GM12865 (cell line): Measurements from ENCODE around the gene PPP2R5C.

ENCODE experiments used
- DNase-seq: peaks from one replicate; pipeline ENCODE4 v3.0.0; 2010; ENCODE audit warnings: low read depth
- H3K4me3 ChIP-seq: 2 replicates; pipeline ENCODE4 v1.5.1; 2011; ENCODE audit warnings: mild to moderate bottlenecking, low read depth, low read length, control low read depth
- CTCF ChIP-seq: IDR thresholded peaks from 2 replicates; pipeline ENCODE4 v1.5.1; 2011; ENCODE audit warnings: low read length, control low read depth, low read depth, inconsistent platforms; ENCODE audit not compliant: insufficient read depth; ENCODE audit errors: missing control alignments

PPP2R5C gene

GRCh38 chr14:101915871-101916815 is 154.6 kb downstream of the PPP2R5C start:
- no peak for TF ChIP-seq CTCF
- no peak overlapping the region for H3K4me3 ChIP-seq
- no peak for DNase-seq

DNA sequence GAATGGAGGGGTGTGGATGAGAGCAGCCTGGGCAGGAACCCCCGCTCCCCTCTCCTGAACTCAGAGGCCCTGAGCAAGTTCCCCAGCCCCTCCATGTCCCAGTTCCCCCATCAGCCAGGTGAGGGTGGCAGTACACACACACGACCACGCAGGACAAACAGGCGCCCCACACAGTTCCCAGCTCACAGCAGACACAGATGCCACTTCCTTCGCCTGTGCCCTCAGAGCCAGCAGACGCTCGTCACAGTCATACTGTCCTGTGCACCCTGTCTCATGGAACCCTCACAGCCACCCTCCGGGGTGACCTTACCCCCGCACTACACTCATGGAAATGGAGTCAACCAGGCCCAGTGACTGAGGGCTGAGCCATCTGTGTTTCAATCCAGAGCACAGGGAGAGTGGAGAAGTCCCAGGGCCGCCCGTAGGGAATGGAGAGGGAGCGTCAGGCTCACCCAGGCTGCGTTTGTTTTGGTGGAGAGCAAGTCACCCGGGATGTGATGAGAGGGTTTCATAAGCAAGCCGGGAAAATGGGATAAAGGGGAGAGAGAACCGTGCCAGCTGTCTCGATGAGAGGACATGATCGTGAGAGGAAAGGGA is 155.4 kb downstream of the PPP2R5C start:
- DNase-seq: no peak
- H3K4me3 ChIP-seq: no peak overlapping the region
- no peak for TF ChIP-seq CTCF

DNA sequence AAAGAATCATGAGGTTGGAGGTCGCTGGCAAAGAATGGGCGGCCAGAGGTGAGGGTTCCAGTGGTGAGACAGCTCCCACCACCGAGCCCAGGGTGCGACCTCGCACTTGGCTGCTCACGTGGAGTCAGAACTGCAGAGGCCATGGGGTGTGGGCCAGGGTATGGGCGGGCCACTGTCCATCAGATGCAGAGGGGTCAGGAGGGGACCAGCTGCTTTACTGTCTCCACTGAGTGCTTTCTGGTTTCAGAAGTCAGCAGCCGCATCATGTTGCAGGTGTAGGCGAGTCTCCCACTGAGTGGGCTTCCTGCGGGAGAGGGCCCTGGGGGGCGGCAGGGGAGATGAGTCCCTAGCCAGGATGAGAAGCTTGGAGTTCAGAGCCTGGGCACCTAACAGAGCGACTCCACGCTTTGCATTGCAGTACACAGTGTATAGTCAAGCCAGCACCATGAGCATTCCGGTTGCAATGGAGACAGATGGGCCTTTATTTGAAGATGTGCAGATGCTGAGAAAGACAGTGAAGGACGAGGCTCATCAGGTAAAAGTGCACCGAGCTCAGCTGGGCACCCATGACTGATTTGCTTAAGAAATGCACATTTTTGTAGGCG is 156.0 kb downstream of the PPP2R5C start:
- no peak for TF ChIP-seq CTCF
- DNase-seq: no peak
- H3K4me3 ChIP-seq: no peak overlapping the region

- H3K4me3 ChIP-seq: no peak overlapping the region
- no peak for TF ChIP-seq CTCF
- no peak for DNase-seq
Observed at GRCh38 chr14:101918065-101918989, 156.8 kb downstream of the PPP2R5C start.

DNA sequence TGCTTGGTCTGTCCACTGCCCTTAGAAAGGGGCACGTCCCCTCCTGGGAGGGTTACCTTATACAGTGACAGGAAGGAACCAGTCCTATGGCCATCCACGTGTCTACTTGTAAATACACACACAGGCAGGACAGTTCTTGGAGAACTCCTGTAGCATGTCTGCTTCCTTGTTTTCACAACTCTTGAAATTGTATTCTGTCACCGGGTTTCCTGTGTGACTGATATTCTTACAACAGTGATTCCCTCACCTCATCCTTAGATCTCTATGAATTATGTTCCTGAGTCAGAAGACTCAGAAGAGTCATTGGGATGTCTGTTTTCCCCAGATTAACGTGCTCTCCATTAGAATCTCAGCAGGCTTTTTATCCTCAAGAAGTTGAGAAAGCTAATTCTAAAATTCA is 158.8 kb downstream of the PPP2R5C start:
- TF ChIP-seq CTCF: no peak
- DNase-seq: no peak
- H3K4me3 ChIP-seq: no peak overlapping the region

DNA sequence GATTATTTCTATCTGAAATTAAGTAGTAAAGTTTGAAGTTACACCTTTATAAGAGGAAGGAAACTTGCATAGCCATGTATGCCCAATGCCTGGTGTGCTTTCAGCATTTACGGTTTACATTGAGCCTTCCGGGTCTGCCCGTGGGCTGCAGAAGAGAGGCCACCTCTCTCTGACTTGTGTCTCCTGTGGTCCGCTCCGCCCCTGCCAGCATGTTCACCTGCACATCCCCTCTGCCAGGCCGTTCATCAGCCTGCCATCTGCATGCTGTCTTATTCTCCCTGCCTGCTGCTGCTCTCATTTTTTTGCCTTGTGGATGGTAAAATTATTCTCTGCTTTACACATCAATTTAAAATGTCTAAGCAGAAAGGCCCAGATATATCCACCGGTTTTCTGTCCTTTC is 161.4 kb downstream of the PPP2R5C start:
- DNase-seq: no peak
- no peak for TF ChIP-seq CTCF

More for the DNA sequence above, 161.4 kb downstream of the PPP2R5C start:
- H3K4me3 ChIP-seq: no peak overlapping the region
